Endodermal cell (in vitro differentiated cells): ENCODE data around the gene LRBA. TPM values are rescaled to one million over a fixed set of nuclear protein-coding genes. Genes with fewer than 3 reads are reported as not detected.
"Not testable (repeated sequence)": the region's sequence is repeated elsewhere in the genome, so short reads cannot be mapped to it uniquely, and the experiment has no call there.

Experiments
- DNase-seq: peaks from one replicate; pipeline ENCODE4 v3.0.0-alpha.2; 2017
- H3K27ac ChIP-seq: 2 replicates; pipeline ENCODE4 v1.5.1; 2013; ENCODE audit warnings: mild to moderate bottlenecking, low read depth, low read length, moderate library complexity
- H3K27me3 ChIP-seq: 2 replicates; pipeline ENCODE4 v1.6.1; 2013; ENCODE audit warnings: mild to moderate bottlenecking, low read length, moderate library complexity; ENCODE audit not compliant: insufficient read depth, control insufficient read depth, poor library complexity, severe bottlenecking
- H3K36me3 ChIP-seq: 2 replicates; pipeline ENCODE4 v1.7.0; 2013; ENCODE audit warnings: mild to moderate bottlenecking, low read length, moderate library complexity; ENCODE audit not compliant: control insufficient read depth, insufficient read depth
- H3K4me1 ChIP-seq: one replicate; pipeline ENCODE4 v1.7.0; 2013; ENCODE audit warnings: low read length; ENCODE audit not compliant: control insufficient read depth, insufficient read depth
- H3K4me3 ChIP-seq: 2 replicates; pipeline ENCODE4 v1.5.1; 2013; ENCODE audit warnings: mild to moderate bottlenecking, low read length, moderate library complexity
- H3K9ac ChIP-seq: 2 replicates; pipeline ENCODE4 v1.6.1; 2013; ENCODE audit warnings: mild to moderate bottlenecking, low read length, moderate library complexity; ENCODE audit not compliant: poor library complexity, severe bottlenecking; ENCODE audit errors: extremely low read depth
- H3K9me3 ChIP-seq: 2 replicates; pipeline ENCODE4 v1.6.1; 2013; ENCODE audit warnings: mild to moderate bottlenecking, low read length, moderate library complexity; ENCODE audit not compliant: control insufficient read depth
- H3K27ac Mint-ChIP-seq: 2 replicates; pipeline ENCODE4 v1.8.0; 2020; ENCODE audit warnings: mixed read lengths
- H3K27me3 Mint-ChIP-seq: 2 replicates; pipeline ENCODE4 v1.8.0; 2021; ENCODE audit warnings: mild to moderate bottlenecking, mixed read lengths; ENCODE audit not compliant: insufficient read depth
- H3K36me3 Mint-ChIP-seq: 2 replicates; pipeline ENCODE4 v1.8.0; 2020; ENCODE audit warnings: low read depth, mixed read lengths
- H3K4me1 Mint-ChIP-seq: 2 replicates; pipeline ENCODE4 v1.8.0; 2020; ENCODE audit warnings: mixed read lengths
- H3K4me3 Mint-ChIP-seq: 2 replicates; pipeline ENCODE4 v1.8.0; 2020; ENCODE audit warnings: mild to moderate bottlenecking, moderate library complexity, mixed read lengths
- H3K9me3 Mint-ChIP-seq: 2 replicates; pipeline ENCODE4 v1.8.0; 2020; ENCODE audit warnings: mild to moderate bottlenecking, mixed read lengths
- CTCF ChIP-seq: fragments of 200-600 bp; sonication (generic); conservative IDR thresholded peaks from 2 replicates; pipeline ENCODE4 v1.5.0; 2021; ENCODE audit warnings: antibody characterized with exemption, mild to moderate bottlenecking
- WGBS, 2 experiments: methylation state at CpG; one replicate each; pipeline versions ENCODE4 v1.1.5 to v1.1.7; 2013; ENCODE audit warnings: missing lambda C conversion rate in 2 of 2, mixed read lengths in 1 of 2; ENCODE audit not compliant: insufficient coverage in 1 of 2, insufficient read length in 1 of 2; 5-methylcytosine and 5-hydroxymethylcytosine counted together
- total RNA-seq, 2 donors: library from RNA; stranded (reverse); fragmentation: NEBNext Ultra II Directional in 1 of 2; extraction: Animal tissue kit (Norgen Biotek cat#: 25700) in 1 of 2; gene quantifications; 2 replicates in 1 of 2; 3 replicates in 1 of 2; pipeline ENCODE4 v1.2.1, GENCODE V29; 2021

LRBA gene
- total RNA-seq, 2 donors from 2014 or later: 77.3 to 95.9 TPM

- Mint-ChIP-seq H3K36me3 (no peaks in the 10 kb centered on the region), H3K9me3 (no peaks in the 10 kb centered on the region), H3K27me3 (no peaks in the 10 kb centered on the region), H3K4me3 (no peak overlapping the region), H3K4me1 (no peaks in the 10 kb centered on the region), H3K27ac (no peak overlapping the region)
- Histone ChIP-seq H3K36me3 (no peaks in the 10 kb centered on the region), H3K9ac (no peak overlapping the region), H3K9me3 (no peaks in the 10 kb centered on the region), H3K4me1 (no peaks in the 10 kb centered on the region), H3K4me3 (no peak overlapping the region), H3K27ac (no peak overlapping the region), H3K27me3 (no peaks in the 10 kb centered on the region)
- DNase-seq: peak; percentile 6
- WGBS, 2 experiments: 98% methylated on average over 9 of the region's 10 CpGs; no CpG with 5 or more reads in 1 of the 2 experiments
- no peak for TF ChIP-seq CTCF
Observed at GRCh38 chr4:151029537-151029936, 14.5 kb upstream of the LRBA start.

GRCh38 chr4:151029006-151029405 is 13.9 kb upstream of the LRBA start:
- H3K4me3 Mint-ChIP-seq, H3K27me3 ChIP-seq, H3K36me3 Mint-ChIP-seq, H3K4me1 ChIP-seq, H3K4me3 ChIP-seq, H3K27ac ChIP-seq, H3K27ac Mint-ChIP-seq, H3K9ac ChIP-seq, H3K9me3 ChIP-seq, H3K36me3 ChIP-seq, DNase-seq, H3K9me3 Mint-ChIP-seq, H3K27me3 Mint-ChIP-seq, H3K4me1 Mint-ChIP-seq: not testable (repeated sequence)
- WGBS, 2 experiments: 74 to 83% methylated on average over 8 to 10 of the region's 10 CpGs

GRCh38 chr4:151025759-151026158 is 10.7 kb upstream of the LRBA start:
- H3K27ac ChIP-seq: no peak overlapping the region
- no peaks in the 10 kb centered on the region for H3K27me3 ChIP-seq
- no peaks in the 10 kb centered on the region for H3K9me3 Mint-ChIP-seq
- H3K4me1 ChIP-seq: no peaks in the 10 kb centered on the region
- no peaks in the 10 kb centered on the region for H3K36me3 Mint-ChIP-seq
- no peaks in the 10 kb centered on the region for H3K9me3 ChIP-seq
- no peaks in the 10 kb centered on the region for H3K4me1 Mint-ChIP-seq
- DNase-seq: peak; percentile 13
- no peaks in the 10 kb centered on the region for H3K27me3 Mint-ChIP-seq
- no peak overlapping the region for H3K4me3 Mint-ChIP-seq
- H3K36me3 ChIP-seq: no peaks in the 10 kb centered on the region
- no peak overlapping the region for H3K9ac ChIP-seq
- no peak overlapping the region for H3K4me3 ChIP-seq
- WGBS, 2 experiments: 90 to 100% methylated on average over 1 to 3 of the region's 3 CpGs
- TF ChIP-seq CTCF: no peak
- no peak overlapping the region for H3K27ac Mint-ChIP-seq

GRCh38 chr4:151022586-151022985 is 7.5 kb upstream of the LRBA start:
- H3K4me1 ChIP-seq: no peaks in the 10 kb centered on the region
- no peaks in the 10 kb centered on the region for H3K27me3 ChIP-seq
- Mint-ChIP-seq H3K9me3 (no peaks in the 10 kb centered on the region), H3K36me3 (no peaks in the 10 kb centered on the region), H3K4me3 (no peak overlapping the region), H3K27me3 (no peaks in the 10 kb centered on the region), H3K27ac (no peak overlapping the region), H3K4me1 (no peaks in the 10 kb centered on the region)
- no peaks in the 10 kb centered on the region for H3K36me3 ChIP-seq
- no peak overlapping the region for H3K9ac ChIP-seq
- WGBS, 2 experiments: 95 to 100% methylated on average over 1 to 2 of the region's 2 CpGs
- DNase-seq: no peak
- H3K9me3 ChIP-seq: no peaks in the 10 kb centered on the region
- no peak for TF ChIP-seq CTCF
- no peak overlapping the region for H3K27ac ChIP-seq
- H3K4me3 ChIP-seq: no peak overlapping the region
